Activated T-cell treated with anti-CD3 and anti-CD28 coated beads, Interleukin-2, amount 50 U/mL, for 1 hour (primary cell): ENCODE data around the gene FRMD4B.
"Not testable (repeated sequence)": the region's sequence is repeated elsewhere in the genome, so short reads cannot be mapped to it uniquely, and the experiment has no call there.

Experiments used
- DNase-seq: peaks from one replicate; pipeline ENCODE4 v3.0.0-alpha.2; 2020

The FRMD4B gene

GRCh38 chr3:69319652-69320051 is 66.2 kb downstream of the FRMD4B start:
- DNase-seq = no peak

GRCh38 chr3:69318410-69318809 is 67.5 kb downstream of the FRMD4B start:
- no peak for DNase-seq

- no peak for DNase-seq
These were observed 72.6 kb downstream of the FRMD4B start for GRCh38 chr3:69313251-69313650.

GRCh38 chr3:69309814-69310213 is 76.1 kb downstream of the FRMD4B start:
- DNase-seq = no peak

- peak; percentile 55 for DNase-seq
These were observed 79.4 kb downstream of the FRMD4B start for GRCh38 chr3:69306239-69307185.

GRCh38 chr3:69305011-69305410 is 80.9 kb downstream of the FRMD4B start:
- no peak for DNase-seq

GRCh38 chr3:69304396-69304795 is 81.5 kb downstream of the FRMD4B start:
- no peak for DNase-seq

- no peak for DNase-seq
These were observed 85.6 kb downstream of the FRMD4B start for GRCh38 chr3:69300296-69300695.

GRCh38 chr3:69299344-69299743 is 86.5 kb downstream of the FRMD4B start:
- DNase-seq = no peak

- no peak for DNase-seq
These were observed 88.4 kb downstream of the FRMD4B start for GRCh38 chr3:69297501-69297900.

GRCh38 chr3:69296995-69297394 is 88.9 kb downstream of the FRMD4B start:
- DNase-seq = no peak

GRCh38 chr3:69294014-69294766 is 91.7 kb downstream of the FRMD4B start:
- DNase-seq = no peak

GRCh38 chr3:69292959-69293574 is 92.8 kb downstream of the FRMD4B start:
- DNase-seq = no peak

GRCh38 chr3:69292185-69292584 is 93.7 kb downstream of the FRMD4B start:
- no peak for DNase-seq

- DNase-seq = no peak
These were observed 95.5 kb downstream of the FRMD4B start for GRCh38 chr3:69290430-69290829.

GRCh38 chr3:69290006-69290405 is 95.9 kb downstream of the FRMD4B start:
- no peak for DNase-seq

- no peak for DNase-seq
These were observed 97.6 kb downstream of the FRMD4B start for GRCh38 chr3:69288161-69288895.

- DNase-seq = no peak
These were observed 101.8 kb downstream of the FRMD4B start for GRCh38 chr3:69283913-69284611.

- no peak for DNase-seq
These were observed 102.4 kb downstream of the FRMD4B start for GRCh38 chr3:69283496-69283895.

GRCh38 chr3:69282181-69282580 is 103.7 kb downstream of the FRMD4B start:
- peak; percentile 22 for DNase-seq

GRCh38 chr3:69277403-69277802 is 108.5 kb downstream of the FRMD4B start:
- DNase-seq = not testable (repeated sequence)

- DNase-seq = no peak
These were observed 109.0 kb downstream of the FRMD4B start for GRCh38 chr3:69276884-69277283.
